Stimulated activated CD4-positive, alpha-beta T cell treated with anti-CD3 and anti-CD28 coated beads, Interleukin-4, amount 100 ng/mL, for 4 hours (primary cell): ENCODE data around the gene MIPEP.
"Not testable (repeated sequence)": the region's sequence is repeated elsewhere in the genome, so short reads cannot be mapped to it uniquely, and the experiment has no call there.

Experiments used
- DNase-seq, 2 experiments: peaks; one replicate each; pipeline ENCODE4 v3.0.0-alpha.2; 2020

The MIPEP gene

GRCh38 chr13:23770973-23771372, 118.2 kb downstream of the MIPEP start:
- no peak for DNase-seq

- DNase-seq, result no peak
These were observed 118.8 kb downstream of the MIPEP start for GRCh38 chr13:23770428-23770827.

- no peak for DNase-seq
These were observed 119.8 kb downstream of the MIPEP start for GRCh38 chr13:23769401-23769800.

- DNase-seq, result no peak
These were observed 121.4 kb downstream of the MIPEP start for GRCh38 chr13:23767838-23768237.

GRCh38 chr13:23766939-23767338, 122.3 kb downstream of the MIPEP start:
- DNase-seq, result no peak

GRCh38 chr13:23766283-23766682, 122.9 kb downstream of the MIPEP start:
- DNase-seq, result no peak

- DNase-seq, result no peak
These were observed 123.7 kb downstream of the MIPEP start for GRCh38 chr13:23765531-23765930.

- no peak for DNase-seq
These were observed 125.9 kb downstream of the MIPEP start for GRCh38 chr13:23763318-23763717.

GRCh38 chr13:23761760-23762159, 127.4 kb downstream of the MIPEP start:
- DNase-seq, result not testable (repeated sequence)

GRCh38 chr13:23760000-23760399, 129.2 kb downstream of the MIPEP start:
- no peak for DNase-seq

- DNase-seq, result no peak
These were observed 130.2 kb downstream of the MIPEP start for GRCh38 chr13:23758798-23759527.

GRCh38 chr13:23754997-23755396, 134.2 kb downstream of the MIPEP start:
- DNase-seq, result no peak

- peak in 1 of 2 experiments; percentile 15 for DNase-seq
These were observed 134.7 kb downstream of the MIPEP start for GRCh38 chr13:23754506-23754905.

- DNase-seq, result no peak
These were observed 135.7 kb downstream of the MIPEP start for GRCh38 chr13:23753458-23753857.

- DNase-seq, result no peak
These were observed 136.8 kb downstream of the MIPEP start for GRCh38 chr13:23752111-23753001.

GRCh38 chr13:23751195-23751594, 138.0 kb downstream of the MIPEP start:
- no peak for DNase-seq

GRCh38 chr13:23750383-23751121, 138.6 kb downstream of the MIPEP start:
- no peak for DNase-seq

GRCh38 chr13:23749288-23749873, 139.8 kb downstream of the MIPEP start:
- DNase-seq, result no peak

- DNase-seq, result no peak
These were observed 140.8 kb downstream of the MIPEP start for GRCh38 chr13:23748109-23748990.

GRCh38 chr13:23746141-23746540, 143.1 kb downstream of the MIPEP start:
- not testable (repeated sequence) for DNase-seq

GRCh38 chr13:23744315-23744714, 144.9 kb downstream of the MIPEP start:
- DNase-seq, result no peak
